SK-N-MC (cell line): Measurements from ENCODE around the gene OR5H6.
"Not testable (repeated sequence)": the region's sequence is repeated elsewhere in the genome, so short reads cannot be mapped to it uniquely, and the experiment has no call there.

ENCODE experiments used
- DNase-seq: peaks from one replicate; pipeline ENCODE4 v3.0.0-alpha.2; 2011; ENCODE audit warnings: low read depth, low spot score
- H3K27ac ChIP-seq: fragments of 200-600 bp; sonication (generic); 2 replicates; pipeline ENCODE4 v1.5.1; 2016; ENCODE audit warnings: mixed run types
- H3K36me3 ChIP-seq: fragments of 200-600 bp; sonication (generic); 2 replicates; pipeline ENCODE4 v1.6.1; 2017; ENCODE audit warnings: antibody characterized with exemption, low read length, mixed read lengths; ENCODE audit not compliant: insufficient read depth
- H3K4me3 ChIP-seq: fragments of 200-600 bp; sonication (generic); 2 replicates; pipeline ENCODE4 v1.5.1; 2016
- H3K9ac ChIP-seq: fragments of 200-600 bp; sonication (generic); 2 replicates; pipeline ENCODE4 v1.8.0; 2017; ENCODE audit warnings: mixed run types, mixed read lengths; ENCODE audit not compliant: insufficient read length
- H3K9me3 ChIP-seq: fragments of 200-600 bp; sonication (generic); 2 replicates; pipeline ENCODE4 v1.6.1; 2017; ENCODE audit warnings: low read depth, mild to moderate bottlenecking, antibody characterized with exemption, low read length, moderate library complexity, mixed read lengths
- EZH2 ChIP-seq: fragments of 200-600 bp; sonication (generic); IDR thresholded peaks from one replicate; pipeline ENCODE4 v1.6.1; 2017; ENCODE audit warnings: antibody characterized with exemption
- FOXP2 ChIP-seq: optimal IDR thresholded peaks from 2 replicates; pipeline ENCODE3; 2011; ENCODE audit warnings: mild to moderate bottlenecking, moderate library complexity; ENCODE audit not compliant: insufficient read depth; ENCODE audit errors: extremely low read length, control extremely low read depth
- POLR2AphosphoS5 ChIP-seq: IDR thresholded peaks from 2 replicates; pipeline ENCODE4 v1.6.1; 2012; ENCODE audit warnings: mild to moderate bottlenecking, low read depth, low read length, borderline replicate concordance

Gene OR5H6

DNA sequence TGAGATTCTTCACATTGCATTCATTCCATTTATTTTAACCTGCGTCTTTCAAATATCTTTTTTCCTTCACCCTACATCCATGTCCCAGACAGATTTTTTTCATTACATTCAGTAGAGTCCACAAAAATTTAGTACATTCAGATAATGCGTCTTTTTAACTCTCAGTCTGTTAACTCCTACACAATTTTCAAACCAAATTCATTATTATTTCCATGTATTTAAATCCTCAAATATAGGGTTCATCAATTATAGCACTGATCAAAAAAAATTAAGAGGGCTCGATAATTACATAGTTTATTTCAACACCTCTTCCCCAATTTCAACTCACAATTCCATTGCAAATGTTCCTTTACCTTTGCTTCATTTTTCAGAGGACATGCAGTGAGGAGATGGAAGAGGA, at the start of gene OR5H6:
OR5H6 (plus strand) TSS at position 301 of the 400 bp plus-strand sequence; CDS start at position 390, 89 bp downstream.
- Histone ChIP-seq H3K9ac (no peak within 1 kb of the TSS), H3K27ac (no peak within 1 kb of the TSS), H3K4me3 (no peak within 1 kb of the TSS), H3K36me3 (no peaks in the 10 kb centered on the region), H3K9me3 (no peaks in the 10 kb centered on the region)
- no peak for DNase-seq
- TF ChIP-seq POLR2AphosphoS5 (no peak), FOXP2 (no peak), EZH2 (no peak)

- Histone ChIP-seq H3K9me3 (no peaks in the 10 kb centered on the region), H3K36me3 (no peaks in the 10 kb centered on the region), H3K27ac (no peak overlapping the region), H3K4me3 (no peak overlapping the region), H3K9ac (no peak overlapping the region)
- no peak for DNase-seq
- no peak for TF ChIP-seq POLR2AphosphoS5
- no peak for TF ChIP-seq FOXP2
- TF ChIP-seq EZH2: no peak
Observed at GRCh38 chr3:98215051-98215450, 49.0 kb upstream of the OR5H6 start.

GRCh38 chr3:98223907-98224672, 40.0 kb upstream of the OR5H6 start:
- no peak overlapping the region for H3K9ac ChIP-seq
- DNase-seq: no peak
- no peak for TF ChIP-seq POLR2AphosphoS5
- TF ChIP-seq FOXP2: no peak
- no peak for TF ChIP-seq EZH2
- no peak overlapping the region for H3K4me3 ChIP-seq
- no peak overlapping the region for H3K27ac ChIP-seq
- H3K9me3 ChIP-seq: no peaks in the 10 kb centered on the region
- no peaks in the 10 kb centered on the region for H3K36me3 ChIP-seq

DNA sequence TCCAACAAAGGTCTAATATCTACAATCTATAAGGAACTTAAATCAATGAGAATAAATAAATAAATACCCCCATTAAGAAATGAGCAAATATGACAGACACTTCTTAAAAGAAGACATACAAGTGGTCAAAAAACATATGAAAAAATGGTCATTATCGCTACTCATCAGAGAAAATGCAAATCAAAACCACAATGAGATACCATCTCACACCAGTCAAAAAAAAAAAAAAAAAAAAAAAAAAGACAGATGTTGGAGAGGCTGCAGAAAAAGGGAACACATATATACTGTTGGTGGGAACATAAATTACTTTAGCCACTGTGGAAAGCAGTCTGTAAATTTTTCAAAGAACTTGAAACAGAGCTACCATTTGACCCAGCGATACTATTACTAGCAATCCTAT, 31.6 kb upstream of the OR5H6 start:
- TF ChIP-seq EZH2 (no peak), FOXP2 (no peak), POLR2AphosphoS5 (no peak)
- H3K27ac ChIP-seq: no peak overlapping the region
- H3K4me3 ChIP-seq: no peak overlapping the region
- H3K9me3 ChIP-seq: no peaks in the 10 kb centered on the region
- H3K9ac ChIP-seq: no peak overlapping the region
- no peaks in the 10 kb centered on the region for H3K36me3 ChIP-seq
- no peak for DNase-seq

- no peak overlapping the region for H3K9ac ChIP-seq
- no peak for TF ChIP-seq EZH2
- no peak for TF ChIP-seq POLR2AphosphoS5
- TF ChIP-seq FOXP2: no peak
- no peaks in the 10 kb centered on the region for H3K36me3 ChIP-seq
- no peak overlapping the region for H3K27ac ChIP-seq
- H3K4me3 ChIP-seq: no peak overlapping the region
- no peaks in the 10 kb centered on the region for H3K9me3 ChIP-seq
- DNase-seq: no peak
Observed at GRCh38 chr3:98233468-98233867, 30.6 kb upstream of the OR5H6 start.

- Histone ChIP-seq H3K27ac (no peak overlapping the region), H3K36me3 (no peaks in the 10 kb centered on the region), H3K4me3 (no peak overlapping the region), H3K9ac (no peak overlapping the region), H3K9me3 (no peaks in the 10 kb centered on the region)
- TF ChIP-seq EZH2 (no peak), FOXP2 (no peak), POLR2AphosphoS5 (no peak)
- DNase-seq: no peak
Observed at GRCh38 chr3:98240131-98240530, 23.9 kb upstream of the OR5H6 start.

GRCh38 chr3:98242155-98242554, 21.9 kb upstream of the OR5H6 start:
- DNase-seq: no peak
- TF ChIP-seq FOXP2 (no peak), EZH2 (no peak)
- Histone ChIP-seq H3K9ac (no peak overlapping the region), H3K9me3 (no peaks in the 10 kb centered on the region), H3K4me3 (no peak overlapping the region), H3K36me3 (no peaks in the 10 kb centered on the region), H3K27ac (no peak overlapping the region)

- Histone ChIP-seq H3K9me3 (no peaks in the 10 kb centered on the region), H3K4me3 (no peak overlapping the region), H3K27ac (no peak overlapping the region), H3K9ac (no peak overlapping the region), H3K36me3 (no peaks in the 10 kb centered on the region)
- no peak for DNase-seq
- TF ChIP-seq FOXP2: no peak
- TF ChIP-seq POLR2AphosphoS5: no peak
- no peak for TF ChIP-seq EZH2
Observed at GRCh38 chr3:98243843-98244242, 20.2 kb upstream of the OR5H6 start.

GRCh38 chr3:98246142-98246541, 17.9 kb upstream of the OR5H6 start:
- H3K27ac ChIP-seq: no peak overlapping the region
- H3K9ac ChIP-seq: no peak overlapping the region
- TF ChIP-seq POLR2AphosphoS5 (no peak), FOXP2 (no peak), EZH2 (no peak)
- H3K9me3 ChIP-seq: no peaks in the 10 kb centered on the region
- no peak overlapping the region for H3K4me3 ChIP-seq
- DNase-seq: no peak
- H3K36me3 ChIP-seq: no peaks in the 10 kb centered on the region

GRCh38 chr3:98256026-98256425, 8.0 kb upstream of the OR5H6 start:
- H3K4me3 ChIP-seq, H3K36me3 ChIP-seq, H3K27ac ChIP-seq, DNase-seq, H3K9me3 ChIP-seq, H3K9ac ChIP-seq: not testable (repeated sequence)
